Upper lobe of right lung (tissue), 1 donor: Measurements from ENCODE around the gene IQGAP2. TPM values are rescaled to one million over a fixed set of nuclear protein-coding genes. Genes with fewer than 3 reads are reported as not detected.
"Not testable (repeated sequence)": the region's sequence is repeated elsewhere in the genome, so short reads cannot be mapped to it uniquely, and the experiment has no call there.

Experiments used
- ATAC-seq: fragments of 200-7000 bp; cut with Tn5 transposase; one replicate; pipeline ENCODE4 v1.9.1; 2020; ENCODE audit warnings: mild to moderate bottlenecking, moderate library complexity
- DNase-seq: peaks from one replicate; pipeline ENCODE4 v3.0.0-alpha.2; 2020
- H3K27ac ChIP-seq: fragments of 200-600 bp; one replicate; pipeline ENCODE4 v1.8.0; 2022
- H3K27me3 ChIP-seq: fragments of 200-600 bp; one replicate; pipeline ENCODE4 v1.8.0; 2022; ENCODE audit warnings: mild to moderate bottlenecking
- H3K36me3 ChIP-seq: fragments of 200-600 bp; one replicate; pipeline ENCODE4 v1.8.0; 2022
- H3K4me1 ChIP-seq: fragments of 200-600 bp; one replicate; pipeline ENCODE4 v1.8.0; 2022
- H3K4me3 ChIP-seq: fragments of 200-600 bp; one replicate; pipeline ENCODE4 v1.8.0; 2022; ENCODE audit warnings: mild to moderate bottlenecking
- H3K9me3 ChIP-seq: fragments of 200-600 bp; one replicate; pipeline ENCODE4 v1.8.0; 2022
- CTCF ChIP-seq: fragments of 200-600 bp; IDR thresholded peaks from one replicate; pipeline ENCODE4 v1.8.0; 2022; ENCODE audit warnings: antibody characterized with exemption
- intact Hi-C: fragments of 100-400 bp; cut with DNase I; formaldehyde crosslinking; loops from one replicate; pipeline ENCODE4 v1.11.0; 2022
- total RNA-seq: library from RNA; stranded (reverse); fragmentation: NEBNext Ultra II Directional; extraction: Animal tissue kit (Norgen Biotek cat#: 25700); gene quantifications from one replicate; pipeline ENCODE4 v1.2.1, GENCODE V29; 2021
- donor health status: DM: no; HTN: yes; CAD: no; lungs with severe emphysema.

IQGAP2 gene
- total RNA-seq, 1 donor from 2014 or later: 31.0 TPM

- no peak for ATAC-seq
- Histone ChIP-seq H3K27me3 (no peaks in the 10 kb centered on the region), H3K27ac (peak overlapping the region; percentile 37), H3K4me1 (peaks cover 6% of the 10 kb centered on the region), H3K9me3 (no peaks in the 10 kb centered on the region), H3K36me3 (no peaks in the 10 kb centered on the region), H3K4me3 (no peak overlapping the region)
- DNase-seq: no peak
- TF ChIP-seq CTCF: no peak
- intact Hi-C loops: no loop called here
Measured at GRCh38 chr5:76737846-76738245, 334.8 kb downstream of the IQGAP2 start.

DNA sequence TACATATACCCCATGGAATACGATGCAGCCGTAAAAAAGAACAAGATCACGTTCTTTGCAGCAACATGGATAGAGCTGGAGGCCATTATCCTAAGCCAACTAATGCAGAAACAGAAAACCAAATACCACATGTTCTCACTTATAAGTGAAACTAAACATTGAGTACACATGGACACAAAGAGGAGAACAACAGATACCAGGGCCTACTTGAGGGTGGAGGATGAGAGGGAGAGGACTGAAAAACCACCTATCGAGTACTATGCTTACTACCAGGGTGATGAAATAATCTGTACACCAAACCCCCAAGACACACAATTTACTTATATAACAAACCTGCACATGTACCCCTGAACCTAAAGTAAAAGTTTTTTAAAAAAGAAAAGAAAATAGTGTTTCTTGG, 338.4 kb downstream of the IQGAP2 start:
- H3K9me3 ChIP-seq, H3K36me3 ChIP-seq, H3K27ac ChIP-seq, H3K4me3 ChIP-seq, DNase-seq, H3K4me1 ChIP-seq, intact Hi-C loops, ATAC-seq, H3K27me3 ChIP-seq: not testable (repeated sequence)

DNA sequence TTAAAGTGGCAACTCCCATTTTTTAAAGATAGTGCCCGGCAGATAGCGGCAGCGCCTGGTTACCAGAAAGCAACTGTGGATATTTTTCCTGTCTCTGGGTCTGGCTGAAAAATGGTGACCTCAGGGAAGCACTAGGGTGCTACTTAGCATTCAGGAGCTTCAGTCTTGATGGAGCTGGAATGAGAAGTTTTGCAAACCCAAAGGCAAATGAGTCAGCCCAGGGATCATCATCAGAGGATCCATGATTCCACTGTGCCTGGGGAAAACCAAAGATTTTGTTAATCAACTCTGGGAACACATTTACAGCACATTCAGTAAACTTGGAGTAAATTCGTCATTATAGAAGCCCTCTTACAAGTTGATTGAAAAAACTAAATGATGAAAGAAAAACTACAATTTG, 339.5 kb downstream of the IQGAP2 start:
- H3K4me3 ChIP-seq: no peak overlapping the region
- ATAC-seq (no peak), DNase-seq (no peak)
- H3K4me1 ChIP-seq: peaks cover 3% of the 10 kb centered on the region
- no peaks in the 10 kb centered on the region for H3K9me3 ChIP-seq
- H3K27me3 ChIP-seq: no peaks in the 10 kb centered on the region
- TF ChIP-seq CTCF: no peak
- intact Hi-C loops: no loop called here
- H3K36me3 ChIP-seq: no peaks in the 10 kb centered on the region
- no peak overlapping the region for H3K27ac ChIP-seq

- ATAC-seq (no peak), DNase-seq (no peak)
- intact Hi-C loops: no loop called here
- H3K27ac ChIP-seq: peak overlapping the region; percentile 19
- no peaks in the 10 kb centered on the region for H3K4me1 ChIP-seq
- H3K27me3 ChIP-seq: no peaks in the 10 kb centered on the region
- H3K9me3 ChIP-seq: no peaks in the 10 kb centered on the region
- H3K4me3 ChIP-seq: no peak overlapping the region
- no peak for TF ChIP-seq CTCF
- H3K36me3 ChIP-seq: no peaks in the 10 kb centered on the region
Measured at GRCh38 chr5:76744632-76745031, 341.5 kb downstream of the IQGAP2 start.

DNA sequence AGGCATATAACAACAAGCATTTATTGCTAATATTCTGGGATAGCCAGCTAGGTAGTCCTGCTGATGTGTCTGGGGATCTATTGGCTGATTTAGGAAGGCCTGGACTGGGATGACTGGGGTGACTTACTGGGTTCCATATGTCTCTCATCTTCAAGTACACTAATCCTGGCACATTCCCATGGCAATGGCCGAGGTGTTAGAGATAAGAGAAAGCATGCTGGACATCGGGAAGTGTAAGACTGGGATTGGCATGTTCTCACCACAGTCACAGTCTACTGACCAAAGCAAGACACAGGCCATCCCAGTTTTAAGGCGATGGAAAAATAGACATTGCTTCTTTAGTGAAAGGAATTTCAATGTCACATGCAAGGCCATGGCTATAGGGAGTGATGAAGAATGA, 342.6 kb downstream of the IQGAP2 start:
- Histone ChIP-seq H3K4me1 (no peaks in the 10 kb centered on the region), H3K27ac (no peak overlapping the region), H3K9me3 (no peaks in the 10 kb centered on the region), H3K36me3 (no peaks in the 10 kb centered on the region), H3K4me3 (no peak overlapping the region), H3K27me3 (no peaks in the 10 kb centered on the region)
- intact Hi-C loops: no loop called here
- ATAC-seq (peak; percentile 50), DNase-seq (no peak)
- no peak for TF ChIP-seq CTCF

- H3K27me3 ChIP-seq: no peaks in the 10 kb centered on the region
- intact Hi-C loops: no loop called here
- TF ChIP-seq CTCF: no peak
- no peak overlapping the region for H3K27ac ChIP-seq
- ATAC-seq (no peak), DNase-seq (no peak)
- no peaks in the 10 kb centered on the region for H3K36me3 ChIP-seq
- H3K9me3 ChIP-seq: no peaks in the 10 kb centered on the region
- H3K4me1 ChIP-seq: no peaks in the 10 kb centered on the region
- no peak overlapping the region for H3K4me3 ChIP-seq
Measured at GRCh38 chr5:76746677-76747076, 343.6 kb downstream of the IQGAP2 start.
